Stimulated activated CD8-positive, alpha-beta memory T cell treated with anti-CD3 and anti-CD28 coated beads, Interleukin-12 subunit alpha, Interleukin-12 subunit beta, amount 100 ng/mL, for 24 hours (primary cell): ENCODE measurements around the gene SRPRB.

Experiments
- DNase-seq: peaks from one replicate; pipeline ENCODE4 v3.0.0-alpha.2; 2020; ENCODE audit errors: extremely low read depth

Gene SRPRB

GRCh38 chr3:133840767-133841166 lies 35.2 kb downstream of the SRPRB start:
- no peak for DNase-seq

GRCh38 chr3:133841196-133841595 lies 35.6 kb downstream of the SRPRB start:
- no peak for DNase-seq

- no peak for DNase-seq
These were observed 36.5 kb downstream of the SRPRB start for GRCh38 chr3:133842158-133842557.

- DNase-seq: no peak
These were observed 38.0 kb downstream of the SRPRB start for GRCh38 chr3:133843634-133844033.

DNA sequence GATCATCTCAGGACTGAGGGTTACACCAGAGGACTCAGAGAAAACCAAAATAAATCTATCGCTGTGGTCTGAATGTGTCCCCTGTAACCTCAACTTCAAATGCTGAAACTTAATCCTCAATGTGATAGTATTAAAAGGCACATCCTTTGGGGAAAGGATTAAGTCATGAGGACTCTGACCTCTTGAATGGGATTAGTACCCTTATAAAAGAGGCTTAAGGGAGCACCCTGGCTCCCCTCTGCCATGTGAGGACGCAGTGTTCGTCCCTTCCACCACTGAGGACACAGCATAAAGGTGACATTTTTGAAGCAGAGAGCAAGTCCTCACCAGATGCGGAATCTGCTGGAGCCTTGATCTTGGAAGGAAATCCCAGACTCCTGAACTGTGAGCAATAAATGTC lies 39.5 kb downstream of the SRPRB start:
- DNase-seq: no peak

- DNase-seq: no peak
These were observed 43.7 kb downstream of the SRPRB start for GRCh38 chr3:133849346-133849745.

- no peak for DNase-seq
These were observed 44.4 kb downstream of the SRPRB start for GRCh38 chr3:133850034-133850433.

DNA sequence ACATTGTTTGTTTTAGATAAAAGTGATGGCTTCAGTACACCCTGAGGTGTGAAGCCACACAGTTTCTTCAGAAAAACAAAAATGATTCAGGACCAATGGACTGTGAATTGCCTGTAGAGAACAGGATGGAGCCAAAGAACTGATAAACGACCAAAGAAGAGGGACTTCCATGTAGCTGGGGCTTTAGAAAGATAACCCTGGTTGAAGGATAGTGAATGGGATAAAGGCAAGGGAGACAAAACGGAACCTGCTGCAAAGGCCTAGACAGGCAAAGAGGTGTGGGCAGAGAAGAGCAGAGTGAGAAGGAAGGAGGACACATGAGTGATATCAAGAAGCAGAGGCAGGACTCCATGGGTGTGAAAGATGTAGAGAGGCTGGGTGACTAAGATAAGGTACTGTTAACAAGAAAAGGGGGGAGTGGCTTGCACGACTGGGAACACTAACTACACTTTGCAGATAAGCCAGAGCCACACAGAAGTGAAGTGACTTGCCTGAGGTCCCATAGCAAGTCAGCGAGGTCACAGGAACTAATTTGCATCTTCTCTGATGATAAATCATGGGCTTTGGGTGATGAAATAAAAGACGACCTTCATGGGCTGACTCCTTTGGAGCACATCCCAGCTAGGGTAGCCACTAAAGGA lies 45.8 kb downstream of the SRPRB start:
- DNase-seq: no peak

DNA sequence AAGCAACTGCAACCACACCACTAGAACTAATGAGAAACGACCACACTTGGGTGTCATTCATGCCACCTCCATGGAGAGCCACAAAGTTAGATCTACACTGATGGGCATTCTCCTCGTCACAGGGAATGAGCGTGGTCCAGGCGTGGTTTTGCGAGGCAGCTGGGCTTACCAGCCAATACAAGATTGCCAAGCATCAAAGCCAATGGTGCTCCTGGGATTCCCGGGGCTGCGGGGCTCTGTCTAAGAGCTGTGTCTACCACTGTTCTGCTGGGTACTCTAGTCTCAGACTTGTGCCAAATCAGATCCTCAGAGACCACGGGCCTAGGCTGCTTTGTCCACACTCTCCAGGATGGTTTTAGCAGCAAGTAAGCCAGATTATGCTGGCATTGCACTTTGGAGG lies 46.3 kb downstream of the SRPRB start:
- DNase-seq: no peak

- DNase-seq: no peak
These were observed 47.7 kb downstream of the SRPRB start for GRCh38 chr3:133853063-133853924.

DNA sequence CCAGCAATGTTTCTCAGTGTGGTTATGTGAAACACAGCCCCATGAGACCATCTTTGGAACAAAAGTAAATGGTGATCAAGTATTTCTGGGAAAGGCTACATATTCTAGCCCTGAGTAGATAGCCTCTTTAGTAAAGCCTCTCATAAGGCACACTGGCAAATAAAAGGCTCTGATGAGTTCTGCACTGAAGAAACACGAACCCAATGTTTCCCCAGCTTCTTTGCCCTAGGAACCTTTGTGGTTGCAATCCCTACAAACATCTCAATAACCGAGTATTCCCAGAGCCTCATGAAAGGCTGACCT lies 48.3 kb downstream of the SRPRB start:
- DNase-seq: no peak

GRCh38 chr3:133854264-133855001 lies 48.8 kb downstream of the SRPRB start:
- DNase-seq: no peak

DNA sequence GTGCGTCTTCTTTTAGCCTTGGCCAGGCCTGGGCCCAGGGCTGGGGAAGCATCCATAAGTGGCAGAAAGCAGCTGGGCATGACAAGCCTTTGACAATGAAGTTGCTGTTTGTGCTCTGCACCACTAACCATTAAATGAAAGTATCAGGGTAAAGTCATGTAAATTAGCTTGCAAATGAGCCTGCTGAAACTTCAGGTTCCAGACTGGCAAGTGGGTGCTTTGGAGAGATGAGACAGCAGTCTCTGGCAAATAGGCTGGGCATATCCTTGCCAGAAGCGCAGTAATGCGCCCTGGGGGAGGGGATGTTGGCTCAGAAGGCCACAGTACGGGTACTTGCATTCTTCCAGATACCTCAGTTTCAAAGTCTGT lies 49.4 kb downstream of the SRPRB start:
- DNase-seq: no peak

DNA sequence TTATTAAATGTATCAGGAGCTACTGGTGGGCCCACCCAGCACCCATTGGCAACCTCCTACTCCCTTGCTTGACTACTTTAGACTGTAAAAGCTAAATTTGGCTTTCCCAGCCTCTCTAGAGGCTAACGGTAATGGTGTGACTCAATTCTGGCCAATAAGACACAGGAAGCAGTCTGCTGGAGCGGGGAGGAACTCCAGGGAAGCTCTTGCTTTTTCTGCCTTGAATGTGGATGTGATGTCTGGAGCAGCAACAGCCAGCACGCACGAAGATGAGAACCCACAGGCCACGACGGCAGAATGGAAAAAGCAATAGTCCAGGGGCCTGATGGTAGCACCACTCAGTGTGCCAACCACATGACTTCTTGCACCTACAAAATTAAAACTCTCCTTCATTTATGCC lies 50.2 kb downstream of the SRPRB start:
- DNase-seq: no peak

DNA sequence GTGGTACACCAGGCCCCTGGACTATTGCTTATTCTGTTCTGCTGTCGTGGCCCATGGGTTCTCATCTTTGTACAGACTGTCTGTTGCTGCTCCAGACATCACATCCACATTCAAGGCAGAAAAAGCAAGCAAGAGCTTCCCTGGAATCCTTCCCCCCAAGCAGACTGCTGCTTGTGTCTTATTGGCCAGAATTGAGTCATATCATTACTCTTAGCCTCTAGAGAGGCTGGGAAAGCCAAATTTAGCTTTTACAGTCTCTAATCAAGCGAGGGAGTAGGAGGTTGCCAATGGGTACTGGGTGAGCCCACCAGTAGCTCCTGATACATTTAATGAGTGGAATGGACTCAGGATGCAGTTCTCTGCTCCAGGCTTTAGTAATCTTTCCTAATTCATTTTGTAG lies 50.7 kb downstream of the SRPRB start:
- DNase-seq: no peak

- DNase-seq: no peak
These were observed 52.2 kb downstream of the SRPRB start for GRCh38 chr3:133857767-133858166.

DNA sequence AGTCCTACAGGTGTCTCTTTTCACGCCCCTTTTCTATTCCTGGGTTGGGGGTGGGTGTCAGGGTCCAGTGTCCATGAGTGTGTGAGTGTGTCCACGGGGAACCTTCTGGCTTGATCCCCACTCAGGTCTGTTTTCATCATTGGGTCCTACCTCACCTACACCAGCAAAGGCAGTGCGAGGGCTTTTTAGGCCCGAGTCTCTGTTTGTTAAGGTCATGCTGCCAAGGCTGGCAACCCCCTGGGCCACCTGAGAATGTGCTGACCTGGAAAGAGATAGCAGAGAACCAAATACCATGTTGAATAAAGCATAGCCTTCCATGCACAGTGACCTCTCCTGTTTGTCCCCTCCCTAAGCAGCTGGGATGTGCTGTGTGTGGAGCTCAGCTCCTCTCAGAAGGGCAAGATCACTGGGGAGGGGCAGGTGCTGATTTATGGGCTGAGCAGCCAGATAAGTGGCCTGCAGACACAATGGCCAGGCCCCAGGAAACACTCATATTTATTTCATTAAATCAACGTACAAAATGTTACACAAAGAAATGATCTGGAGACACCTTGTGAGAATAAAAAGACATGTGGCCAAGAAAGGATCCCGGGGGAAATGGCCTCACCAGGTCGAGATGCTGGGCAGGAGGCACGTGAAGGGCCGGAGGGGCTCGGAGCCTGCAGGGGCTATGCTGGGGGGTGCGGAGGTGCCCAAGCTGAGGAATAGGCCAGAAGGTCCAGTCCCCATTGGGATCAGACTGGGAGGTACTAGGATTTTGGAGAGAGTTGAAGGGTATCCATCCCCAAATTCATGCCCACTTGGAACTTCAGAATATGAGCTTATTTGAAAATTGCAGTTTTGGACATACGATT lies 54.0 kb downstream of the SRPRB start:
- no peak for DNase-seq

- DNase-seq: no peak
These were observed 54.9 kb downstream of the SRPRB start for GRCh38 chr3:133860519-133860918.

DNA sequence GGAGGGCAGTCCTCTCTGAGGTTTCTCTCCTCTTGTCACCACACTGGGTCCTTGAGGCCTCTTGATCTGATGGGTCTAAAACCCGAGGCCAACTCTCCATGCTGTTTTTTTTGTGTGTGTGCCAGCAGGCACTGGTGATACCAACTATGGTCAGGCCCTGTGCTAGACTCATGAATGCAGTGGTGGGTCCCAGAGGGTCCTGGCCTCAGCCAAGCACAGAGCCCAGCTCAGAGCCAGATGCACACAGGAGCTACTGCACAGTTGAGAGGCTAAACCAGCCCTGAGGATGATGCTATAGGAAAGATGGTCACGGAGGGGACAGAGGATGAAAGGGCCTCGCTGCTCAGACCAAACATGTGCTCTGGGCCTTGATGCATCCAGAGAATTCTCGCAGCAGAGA lies 56.5 kb downstream of the SRPRB start:
- no peak for DNase-seq

DNA sequence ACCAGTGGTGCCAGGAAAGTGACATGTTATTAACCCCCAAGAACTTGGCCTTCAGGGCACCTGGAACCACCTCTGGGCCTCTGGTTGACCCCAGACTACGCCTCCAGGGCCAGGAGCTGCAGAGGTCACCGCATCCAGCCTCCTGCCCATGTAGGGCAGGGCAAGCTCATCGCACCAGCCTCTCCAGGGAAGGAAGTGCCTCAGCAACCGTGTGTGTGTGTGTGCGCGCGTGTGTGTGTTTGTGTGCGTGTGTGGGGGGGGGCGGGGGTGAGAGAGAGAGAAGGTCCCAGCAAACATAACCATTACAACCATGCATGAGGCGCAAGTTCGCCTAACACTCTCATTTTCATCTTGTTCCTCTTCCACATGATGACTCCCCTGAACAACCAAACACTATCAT lies 58.3 kb downstream of the SRPRB start:
- DNase-seq: no peak

DNA sequence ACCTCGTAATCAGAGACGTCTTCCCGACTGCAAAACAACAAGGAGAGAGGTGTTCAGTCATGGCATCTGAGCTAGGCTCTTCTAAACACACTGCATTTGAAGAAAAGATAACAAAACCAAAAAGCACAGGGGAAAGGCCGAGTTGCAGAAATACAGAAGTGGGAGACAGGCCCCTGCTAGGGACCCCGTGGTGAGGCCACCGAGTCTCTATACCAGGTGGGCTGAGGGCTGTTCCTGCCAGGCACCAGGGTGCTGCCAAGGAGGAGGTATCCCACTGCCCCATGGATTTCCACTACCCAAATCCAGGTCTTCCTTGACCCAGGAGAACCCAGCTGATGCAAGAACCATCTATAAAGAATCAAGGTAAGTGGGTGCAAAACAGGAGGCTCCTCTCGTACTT lies 59.0 kb downstream of the SRPRB start:
- DNase-seq: no peak
